Neural cell (in vitro differentiated cells): ENCODE data around the gene PLEKHH2.

Source experiments
- CTCF ChIP-seq: fragments of 450-650 bp; IDR thresholded peaks from 2 replicates; pipeline ENCODE4 v1.5.1; 2014; ENCODE audit warnings: antibody characterized with exemption, mild to moderate bottlenecking, moderate library complexity; ENCODE audit not compliant: poor library complexity, severe bottlenecking
- EP300 ChIP-seq: fragments of 450-650 bp; conservative IDR thresholded peaks from 2 replicates; pipeline ENCODE4 v1.6.1; 2014; ENCODE audit warnings: antibody characterized with exemption, mild to moderate bottlenecking, moderate library complexity; ENCODE audit not compliant: poor library complexity, severe bottlenecking
- EZH2 ChIP-seq: fragments of 200-600, 300-800 bp; shearing (Covaris generic), sonication (generic); IDR thresholded peaks from 2 replicates; pipeline ENCODE4 v1.6.1; 2014; ENCODE audit warnings: antibody characterized with exemption, low read length, borderline replicate concordance, mild to moderate bottlenecking; ENCODE audit not compliant: insufficient read depth, poor library complexity, severe bottlenecking
- POLR2AphosphoS5 ChIP-seq: IDR thresholded peaks from 2 replicates; pipeline ENCODE4 v1.6.1; 2012
- RAD21 ChIP-seq: fragments of 450-650 bp; conservative IDR thresholded peaks from 2 replicates; pipeline ENCODE4 v1.6.1; 2014; ENCODE audit warnings: antibody characterized with exemption, mild to moderate bottlenecking, moderate library complexity
- REST ChIP-seq: IDR thresholded peaks from 2 replicates; pipeline ENCODE4 v1.6.1; 2012; ENCODE audit warnings: borderline replicate concordance
- SMC3 ChIP-seq: fragments of 450-650 bp; conservative IDR thresholded peaks from 2 replicates; pipeline ENCODE4 v1.6.1; 2014; ENCODE audit warnings: antibody characterized with exemption, mild to moderate bottlenecking, moderate library complexity; ENCODE audit not compliant: poor library complexity

GRCh38 chr2:43609290-43609918, 27.7 kb upstream of the PLEKHH2 start:
- TF ChIP-seq CTCF (peak; percentile 74), EP300 (no peak), POLR2AphosphoS5 (no peak), EZH2 (no peak), REST (no peak), SMC3 (peak; percentile 71), RAD21 (peak; percentile 64)
